Right atrium auricular region (tissue), 2 donors: ENCODE data around the gene CYGB. TPM values are rescaled to one million over a fixed set of nuclear protein-coding genes. Genes with fewer than 3 reads are reported as not detected.
"Not testable (repeated sequence)": the region's sequence is repeated elsewhere in the genome, so short reads cannot be mapped to it uniquely, and the experiment has no call there.

Source experiments
- DNase-seq: peaks from one replicate; pipeline ENCODE4 v3.0.0-alpha.2; 2019; ENCODE audit warnings: low spot score
- H3K27ac ChIP-seq, 2 donors: fragments of 200-600 bp; sonication (generic); 1 replicate in 1 of 2; 2 replicates in 1 of 2; pipeline ENCODE4 v1.5.1; 2016 to 2019
- H3K27me3 ChIP-seq, 2 donors: fragments of 200-600 bp; sonication (generic); one replicate each; pipeline versions ENCODE4 v1.5.1 to v1.6.0; 2017 to 2019
- H3K36me3 ChIP-seq: fragments of 200-600 bp; sonication (generic); one replicate; pipeline ENCODE4 v1.5.1; 2016
- H3K4me1 ChIP-seq, 2 donors: fragments of 200-600 bp; sonication (generic); one replicate each; pipeline versions ENCODE4 v1.5.1 to v1.6.0; 2017 to 2019
- H3K4me3 ChIP-seq, 2 donors: fragments of 200-600 bp; sonication (generic); 1 replicate in 1 of 2; 2 replicates in 1 of 2; pipeline ENCODE4 v1.5.1; 2017 to 2019; ENCODE audit warnings: mild to moderate bottlenecking in 1 of 2, moderate library complexity in 1 of 2
- H3K9me3 ChIP-seq, 2 donors: fragments of 200-600 bp; sonication (generic); one replicate each; pipeline ENCODE4 v1.5.1; 2019
- CTCF ChIP-seq, 2 donors: fragments of 200-600 bp; sonication (generic); IDR thresholded peaks; one replicate each; pipeline ENCODE4 v1.5.1; 2019; ENCODE audit warnings: antibody characterized with exemption in 2 of 2
- total RNA-seq, 2 donors: library from RNA; depleted of rRNA; stranded (reverse); fragments of >200 nt; gene quantifications; one replicate each; pipeline ENCODE4 v1.1.0, GENCODE V29; 2016

CYGB gene
- total RNA-seq, 2 donors from 2014 or later = 23.0 to 48.7 TPM

GRCh38 chr17:76527430-76528111, 9.9 kb downstream of the CYGB start:
- peak in 1 of 2 donors; percentile 20 for TF ChIP-seq CTCF (IDR thresholded peaks at IDR 0.05)
- Histone ChIP-seq H3K27me3 (no peaks in the 10 kb centered on the region), H3K27ac (peak overlapping the region; percentile 94), H3K4me3 (peak overlapping the region in 1 of 2 donors; percentile 36), H3K36me3 (peaks cover 8% of the 10 kb centered on the region), H3K4me1 (peaks cover 0 to 74% of the 10 kb centered on the region in 2 donors), H3K9me3 (no peaks in the 10 kb centered on the region)
- DNase-seq = peak; percentile 92

GRCh38 chr17:76527016-76527415, 10.5 kb downstream of the CYGB start:
- Histone ChIP-seq H3K4me1 (peaks cover 0 to 74% of the 10 kb centered on the region in 2 donors), H3K27ac (peak overlapping the region; percentile 94), H3K4me3 (peak overlapping the region in 1 of 2 donors; percentile 36)
- DNase-seq, H3K9me3 ChIP-seq, H3K27me3 ChIP-seq, H3K36me3 ChIP-seq: not testable (repeated sequence)

GRCh38 chr17:76525513-76525833, 12.0 kb downstream of the CYGB start:
- H3K4me3 ChIP-seq, DNase-seq, H3K9me3 ChIP-seq, H3K27me3 ChIP-seq, H3K36me3 ChIP-seq: not testable (repeated sequence)
- Histone ChIP-seq H3K27ac (peak overlapping the region; percentile 50 to 66), H3K4me1 (peaks cover 0 to 61% of the 10 kb centered on the region in 2 donors)

DNA sequence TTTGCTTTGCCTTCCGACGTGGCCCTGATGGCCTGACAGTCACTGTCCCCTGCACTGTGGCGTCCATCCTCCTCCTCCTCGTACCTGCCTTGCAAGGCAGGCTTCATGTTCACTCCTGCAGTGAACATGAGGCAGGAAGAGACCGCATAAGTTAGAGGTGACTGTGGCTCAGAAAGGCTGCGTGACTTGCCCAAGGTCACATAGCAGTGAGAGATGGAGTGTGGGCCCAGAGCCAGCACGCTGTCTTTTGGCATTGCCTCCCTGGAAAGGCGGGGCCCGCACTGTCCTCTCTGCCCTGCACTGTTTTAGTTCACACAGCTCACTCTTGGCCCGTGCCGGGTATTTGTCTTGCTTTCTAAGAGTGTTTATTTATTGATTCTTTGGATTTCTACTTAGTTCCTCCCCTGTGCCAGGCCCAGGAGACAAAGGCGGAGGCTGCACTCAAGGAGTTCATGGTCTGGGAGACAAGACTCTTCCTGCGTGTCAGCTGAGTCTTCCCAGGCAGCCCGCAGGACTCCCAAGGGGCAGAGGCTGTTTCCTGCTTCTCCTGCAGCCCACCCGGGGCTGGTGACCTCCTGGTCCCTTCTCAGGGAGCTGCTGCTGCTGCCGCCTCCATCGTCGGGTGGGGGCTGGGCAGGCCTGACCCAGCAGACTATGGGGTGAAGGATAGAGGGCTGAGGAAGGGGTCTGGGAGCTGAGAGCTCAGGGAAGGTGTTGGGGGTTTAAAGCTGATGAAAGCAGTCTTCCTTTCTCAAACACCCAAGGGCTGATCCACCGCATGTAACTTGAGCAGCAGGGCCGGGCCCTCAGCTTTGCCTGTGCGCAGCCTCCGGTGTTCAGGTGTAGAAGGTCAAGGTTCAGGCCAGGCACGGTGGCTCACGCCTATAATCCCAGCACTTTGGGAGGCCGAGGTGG, 12.7 kb downstream of the CYGB start:
- Histone ChIP-seq H3K4me1 (peaks cover 0 to 55% of the 10 kb centered on the region in 2 donors), H3K4me3 (no peak overlapping the region), H3K9me3 (no peaks in the 10 kb centered on the region), H3K27me3 (no peaks in the 10 kb centered on the region), H3K27ac (peak overlapping the region; percentile 50 to 66), H3K36me3 (no peaks in the 10 kb centered on the region)
- no peak for TF ChIP-seq CTCF (IDR thresholded peaks at IDR 0.05)
- DNase-seq = peak; percentile 81

GRCh38 chr17:76523084-76524037, 14.1 kb downstream of the CYGB start:
- no peaks in the 10 kb centered on the region for H3K36me3 ChIP-seq
- H3K9me3 ChIP-seq = no peaks in the 10 kb centered on the region
- no peak overlapping the region for H3K27ac ChIP-seq
- peak; percentile 98 to 100 for TF ChIP-seq CTCF (IDR thresholded peaks at IDR 0.05)
- H3K4me1 ChIP-seq = peaks cover 0 to 40% of the 10 kb centered on the region in 2 donors
- DNase-seq = no peak
- H3K27me3 ChIP-seq = no peaks in the 10 kb centered on the region
- H3K4me3 ChIP-seq = no peak overlapping the region

DNA sequence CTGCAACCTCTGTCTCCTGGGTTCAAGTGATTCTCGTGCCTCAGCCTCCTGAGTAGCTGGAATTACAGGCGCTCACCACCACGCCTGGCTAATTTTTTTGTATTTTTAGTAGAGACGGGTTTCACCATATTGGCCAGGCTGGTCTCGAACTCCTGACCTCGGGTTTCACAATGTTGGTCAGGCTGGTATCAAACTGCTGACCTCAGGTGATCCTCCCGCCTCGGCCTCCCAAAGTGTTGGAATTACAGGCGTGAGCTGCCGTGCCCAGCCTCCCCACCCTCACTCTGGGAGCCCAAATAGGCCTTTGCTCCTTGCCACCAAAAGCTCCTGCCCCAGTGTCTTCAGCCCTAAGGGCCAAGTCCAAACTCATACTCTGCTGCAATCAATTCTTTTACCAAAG, 15.8 kb downstream of the CYGB start:
- not testable (repeated sequence) for H3K9me3 ChIP-seq, H3K4me3 ChIP-seq, H3K27ac ChIP-seq, H3K36me3 ChIP-seq, H3K27me3 ChIP-seq, DNase-seq
- H3K4me1 ChIP-seq = peaks cover 0 to 24% of the 10 kb centered on the region in 2 donors
